Mesendoderm (in vitro differentiated cells): ENCODE data around the gene CPPED1.

ENCODE experiments used
- DNase-seq: peaks from one replicate; pipeline ENCODE4 v3.0.0; 2013
- H2AK5ac ChIP-seq: 2 replicates; pipeline ENCODE4 v1.6.1; 2013; ENCODE audit warnings: low read length, inconsistent platforms
- H2BK120ac ChIP-seq: 2 replicates; pipeline ENCODE4 v1.6.1; 2013; ENCODE audit warnings: low read depth, mild to moderate bottlenecking, low read length, moderate library complexity, mixed read lengths
- H2BK15ac ChIP-seq: replicated peaks from 2 replicates; pipeline ENCODE4 v1.6.1; 2013; ENCODE audit warnings: low read depth, mild to moderate bottlenecking, moderate library complexity
- H2BK5ac ChIP-seq: 2 replicates; pipeline ENCODE4 v1.6.1; 2013; ENCODE audit warnings: low read length, inconsistent platforms
- H3K18ac ChIP-seq: 2 replicates; pipeline ENCODE4 v1.6.1; 2013; ENCODE audit warnings: mild to moderate bottlenecking, low read length, mixed read lengths
- H3K23ac ChIP-seq: one replicate; pipeline ENCODE4 v1.6.1; 2013; ENCODE audit warnings: low read length
- H3K27ac ChIP-seq: 2 replicates; pipeline ENCODE4 v1.5.1; 2013; ENCODE audit warnings: low read depth, mild to moderate bottlenecking, inconsistent platforms, low read length, moderate library complexity
- H3K27me3 ChIP-seq: 2 replicates; pipeline ENCODE4 v1.6.1; 2013; ENCODE audit warnings: low read length, control low read depth, mild to moderate bottlenecking, inconsistent platforms; ENCODE audit not compliant: insufficient read depth, poor library complexity
- H3K36me3 ChIP-seq: 2 replicates; pipeline ENCODE4 v1.6.1; 2013; ENCODE audit warnings: low read length, inconsistent platforms; ENCODE audit not compliant: control insufficient read depth, insufficient read depth
- H3K4ac ChIP-seq: one replicate; pipeline ENCODE4 v1.6.1; 2013; ENCODE audit warnings: low read depth, mild to moderate bottlenecking, low read length, moderate library complexity
- H3K4me1 ChIP-seq: 2 replicates; pipeline ENCODE4 v1.6.1; 2013; ENCODE audit warnings: low read depth, low read length, inconsistent platforms; ENCODE audit not compliant: control insufficient read depth
- H3K4me2 ChIP-seq: 2 replicates; pipeline ENCODE4 v1.6.1; 2013; ENCODE audit warnings: low read length
- H3K4me3 ChIP-seq: 2 replicates; pipeline ENCODE4 v1.5.1; 2013; ENCODE audit warnings: mild to moderate bottlenecking, low read length
- H3K56ac ChIP-seq: one replicate; pipeline ENCODE4 v1.6.1; 2013; ENCODE audit warnings: low read length
- H3K79me1 ChIP-seq: 2 replicates; pipeline ENCODE4 v1.6.1; 2013; ENCODE audit warnings: low read length, inconsistent platforms
- H3K79me2 ChIP-seq: 2 replicates; pipeline ENCODE4 v1.6.1; 2013; ENCODE audit warnings: mild to moderate bottlenecking, low read length; ENCODE audit not compliant: control insufficient read depth, insufficient read depth
- H3K9ac ChIP-seq: 2 replicates; pipeline ENCODE4 v1.6.1; 2013; ENCODE audit warnings: low read length, inconsistent platforms
- H4K5ac ChIP-seq: one replicate; pipeline ENCODE4 v1.6.1; 2013; ENCODE audit warnings: low read length
- H4K8ac ChIP-seq: one replicate; pipeline ENCODE4 v1.6.1; 2013; ENCODE audit warnings: low read depth, mild to moderate bottlenecking, control low read depth, low read length, moderate library complexity
- WGBS: extraction: QIAGEN DNeasy Blood & Tissue Kit; methylation state at CpG from one replicate; pipeline ENCODE4 v1.1.7; 2013; ENCODE audit warnings: low lambda C conversion rate, missing lambda C conversion rate; ENCODE audit not compliant: insufficient coverage; ENCODE audit errors: extremely low coverage; 5-methylcytosine and 5-hydroxymethylcytosine counted together

CPPED1 gene

DNA sequence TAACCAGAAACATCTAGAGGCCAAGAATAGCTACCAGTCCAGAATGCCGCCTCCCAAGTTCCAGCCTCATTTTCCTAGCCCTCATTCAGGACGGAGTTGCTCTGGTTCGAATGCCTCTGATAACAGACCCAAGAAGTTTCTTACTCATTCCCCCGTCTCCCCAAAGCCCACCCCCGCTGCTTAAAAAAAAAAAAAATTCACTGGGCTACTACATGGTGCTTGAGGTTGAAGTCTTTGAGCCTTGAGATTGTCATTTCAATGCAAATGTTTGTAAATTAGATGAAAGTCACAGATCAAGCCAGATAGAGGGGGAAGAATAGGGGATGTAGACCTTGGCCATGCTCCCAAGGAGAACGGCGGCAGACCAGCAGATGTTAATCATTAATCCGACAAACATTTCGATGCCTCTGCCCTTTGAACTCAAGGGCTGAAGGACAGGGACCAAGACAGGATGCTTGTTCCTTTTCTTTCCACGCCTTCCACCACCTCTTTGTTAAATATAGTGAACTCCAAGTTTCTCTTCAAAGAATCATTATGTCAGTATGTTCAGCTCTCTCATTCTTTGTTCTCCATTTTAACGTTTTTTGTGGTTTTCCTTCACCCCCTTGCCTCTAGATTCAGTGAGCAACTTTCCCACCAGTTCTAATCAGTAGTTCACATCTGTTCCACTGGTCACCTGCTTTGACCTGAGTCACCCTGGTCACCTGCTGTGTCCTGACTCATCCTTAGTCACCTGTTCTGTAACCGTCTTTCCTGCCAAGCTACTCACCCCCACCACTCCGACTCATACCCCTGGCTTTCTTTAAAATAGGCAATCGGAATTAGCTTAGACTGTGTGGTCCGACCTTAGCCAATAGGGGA is 190.3 kb downstream of the CPPED1 start:
- Histone ChIP-seq H4K5ac (no peak overlapping the region), H3K4me1 (no peaks in the 10 kb centered on the region), H2AK5ac (no peak overlapping the region), H3K4ac (no peak overlapping the region), H3K79me2 (no peaks in the 10 kb centered on the region), H3K27me3 (no peaks in the 10 kb centered on the region), H3K4me3 (no peak overlapping the region), H3K79me1 (no peaks in the 10 kb centered on the region), H3K9ac (no peak overlapping the region), H3K4me2 (no peak overlapping the region), H3K36me3 (no peaks in the 10 kb centered on the region), H3K27ac (no peak overlapping the region), H3K56ac (no peak overlapping the region), H2BK5ac (no peak overlapping the region), H3K18ac (no peak overlapping the region), H2BK15ac (no peak overlapping the region), H3K23ac (no peak overlapping the region), H2BK120ac (no peak overlapping the region), H4K8ac (no peak overlapping the region)
- DNase-seq: peak; percentile 93
- no CpG with 5 or more reads among the region's 15 CpGs for WGBS

DNA sequence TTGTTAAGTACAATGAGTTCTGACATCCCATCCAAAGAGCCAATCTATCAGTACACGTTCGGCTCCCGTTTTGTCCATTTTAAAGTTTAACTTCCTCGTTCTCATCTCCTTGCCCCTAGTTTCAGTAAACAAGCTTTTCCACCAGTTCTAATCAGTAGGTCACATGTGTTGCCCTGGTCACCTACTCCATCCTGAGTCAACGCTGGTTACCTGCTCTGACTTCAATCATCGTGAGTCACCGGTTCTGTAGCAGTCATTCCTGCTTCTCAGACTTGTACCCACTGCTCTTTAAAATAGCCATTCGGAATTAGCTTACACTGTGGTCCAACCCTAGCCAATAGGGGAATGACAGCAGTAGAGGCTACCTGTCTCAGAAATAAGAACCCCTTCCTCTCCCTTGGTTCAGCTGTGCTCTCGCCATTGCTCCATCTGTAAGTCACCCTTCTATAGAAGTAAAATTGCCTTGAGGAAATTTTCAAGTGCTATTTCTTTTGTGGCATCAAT is 191.0 kb downstream of the CPPED1 start:
- Histone ChIP-seq H3K36me3 (no peaks in the 10 kb centered on the region), H2BK15ac (no peak overlapping the region), H2BK120ac (no peak overlapping the region), H3K4me1 (no peaks in the 10 kb centered on the region), H3K79me2 (no peaks in the 10 kb centered on the region), H2BK5ac (peak overlapping the region; percentile 19), H3K23ac (no peak overlapping the region), H3K79me1 (no peaks in the 10 kb centered on the region), H3K4me2 (no peak overlapping the region), H3K4ac (no peak overlapping the region), H3K27ac (no peak overlapping the region), H3K27me3 (no peaks in the 10 kb centered on the region), H4K5ac (no peak overlapping the region), H3K4me3 (no peak overlapping the region), H4K8ac (no peak overlapping the region), H3K56ac (no peak overlapping the region), H2AK5ac (no peak overlapping the region), H3K18ac (no peak overlapping the region), H3K9ac (no peak overlapping the region)
- no CpG with 5 or more reads among the region's 9 CpGs for WGBS
- peak; percentile 32 for DNase-seq

DNA sequence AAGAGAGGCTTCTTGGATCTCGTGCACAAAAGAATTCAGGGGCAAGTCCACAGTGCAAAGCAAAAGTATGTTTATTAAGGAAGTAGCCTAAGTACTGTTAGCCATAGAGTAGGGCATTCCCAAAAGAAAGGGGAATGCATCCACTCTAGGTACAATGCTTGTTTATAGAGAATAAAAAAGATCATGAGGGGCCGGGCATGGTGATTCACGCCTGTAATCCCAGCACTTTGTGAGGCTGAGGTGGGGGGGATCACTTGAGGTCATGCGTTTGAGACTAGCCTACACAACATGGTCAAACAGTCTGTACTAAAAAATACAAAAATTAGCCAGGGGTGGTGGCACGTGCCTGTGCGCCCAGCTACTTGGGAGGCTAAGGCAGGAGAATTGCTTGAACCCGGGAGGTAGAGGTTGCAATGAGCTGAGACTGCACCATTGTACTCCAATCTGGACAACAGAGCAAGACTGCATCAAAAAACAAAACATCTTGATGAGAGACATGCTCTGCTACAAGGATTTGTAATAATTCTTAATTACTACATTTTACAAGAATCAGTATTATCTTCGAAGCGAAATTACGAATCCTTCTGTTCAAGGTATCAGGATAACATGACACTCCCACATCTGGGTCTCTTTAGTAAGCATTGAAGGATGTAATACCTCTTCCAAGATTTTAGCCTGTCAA is 191.6 kb downstream of the CPPED1 start:
- Histone ChIP-seq H2BK15ac (no peak overlapping the region), H3K18ac (no peak overlapping the region), H4K5ac (no peak overlapping the region), H3K36me3 (no peaks in the 10 kb centered on the region), H3K23ac (no peak overlapping the region), H3K4me3 (no peak overlapping the region), H3K4me2 (no peak overlapping the region), H3K4me1 (no peaks in the 10 kb centered on the region), H4K8ac (no peak overlapping the region), H3K4ac (no peak overlapping the region), H2BK120ac (no peak overlapping the region), H2BK5ac (no peak overlapping the region), H3K56ac (no peak overlapping the region), H3K79me2 (no peaks in the 10 kb centered on the region), H2AK5ac (no peak overlapping the region), H3K27me3 (no peaks in the 10 kb centered on the region), H3K27ac (no peak overlapping the region), H3K9ac (no peak overlapping the region), H3K79me1 (no peaks in the 10 kb centered on the region)
- no peak for DNase-seq
- WGBS: no CpG with 5 or more reads among the region's 10 CpGs

DNA sequence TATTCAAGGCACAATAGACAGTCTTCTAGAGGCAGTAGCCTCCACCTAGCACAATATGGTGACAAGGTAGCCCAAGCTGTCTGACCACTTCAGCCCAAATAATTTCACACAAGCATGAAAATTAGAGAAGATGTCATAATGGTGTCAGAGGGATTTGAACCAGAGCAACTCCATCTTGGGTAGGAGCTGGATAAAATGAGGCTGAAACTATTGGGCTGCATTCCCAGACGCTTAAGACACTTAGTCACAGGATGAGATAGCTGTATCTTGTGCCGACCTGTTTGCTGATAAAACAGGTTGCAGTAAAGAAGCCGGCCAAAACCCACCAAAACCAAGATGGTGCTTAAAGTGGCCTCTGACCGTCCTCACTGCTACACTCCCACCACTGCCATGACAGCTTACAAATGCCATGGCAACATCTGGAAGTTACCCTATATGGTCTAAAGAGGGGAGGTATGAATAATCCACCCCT is 192.6 kb downstream of the CPPED1 start:
- no peak overlapping the region for H2AK5ac ChIP-seq
- H3K4me2 ChIP-seq: no peak overlapping the region
- no peak overlapping the region for H3K23ac ChIP-seq
- H3K79me2 ChIP-seq: no peaks in the 10 kb centered on the region
- no peaks in the 10 kb centered on the region for H3K36me3 ChIP-seq
- H2BK5ac ChIP-seq: no peak overlapping the region
- no peaks in the 10 kb centered on the region for H3K4me1 ChIP-seq
- no peak overlapping the region for H3K4me3 ChIP-seq
- peak; percentile 71 for DNase-seq
- H2BK15ac ChIP-seq: no peak overlapping the region
- H4K5ac ChIP-seq: no peak overlapping the region
- no peak overlapping the region for H3K27ac ChIP-seq
- H3K4ac ChIP-seq: no peak overlapping the region
- no peak overlapping the region for H3K18ac ChIP-seq
- no peaks in the 10 kb centered on the region for H3K79me1 ChIP-seq
- no peaks in the 10 kb centered on the region for H3K27me3 ChIP-seq
- no peak overlapping the region for H3K9ac ChIP-seq
- WGBS: no CpG with 5 or more reads among the region's 4 CpGs
- no peak overlapping the region for H3K56ac ChIP-seq
- no peak overlapping the region for H4K8ac ChIP-seq
- H2BK120ac ChIP-seq: no peak overlapping the region

DNA sequence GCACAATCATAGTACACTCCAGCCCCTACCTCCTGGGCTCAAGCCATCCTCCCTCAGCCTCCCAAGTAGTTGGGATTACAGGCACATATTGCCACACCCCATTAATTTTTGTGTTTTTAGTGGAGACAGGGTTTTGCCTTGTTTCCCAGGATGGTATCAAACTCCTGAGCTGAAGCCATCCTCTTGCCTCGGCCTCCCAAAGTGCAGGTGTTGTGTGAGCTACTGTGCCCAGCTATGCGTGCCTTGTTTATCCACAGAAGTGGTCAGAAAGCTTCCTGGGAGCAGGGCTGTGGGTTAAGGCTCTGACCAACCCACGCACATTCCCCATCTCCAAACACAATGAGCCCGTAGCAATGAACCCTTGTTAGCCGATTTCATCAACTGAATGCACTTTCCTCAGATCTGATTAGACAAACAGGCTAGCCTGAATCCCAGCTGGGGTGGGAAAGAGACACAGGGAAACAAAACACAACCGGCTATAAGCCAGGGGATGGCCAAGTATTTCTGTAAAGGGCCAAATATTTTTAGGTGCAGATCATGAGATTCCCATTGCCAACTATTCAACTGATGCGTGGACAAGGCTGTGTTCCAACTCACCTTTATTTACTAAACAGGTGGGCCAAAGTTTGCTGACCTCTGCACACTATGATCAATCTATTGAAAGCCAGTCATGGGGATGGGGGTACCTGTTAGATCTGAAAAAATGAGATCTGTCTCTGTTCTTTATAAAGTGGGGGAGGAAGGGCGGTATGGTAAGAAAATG is 193.6 kb downstream of the CPPED1 start:
- no peak overlapping the region for H3K4me2 ChIP-seq
- DNase-seq: no peak
- H3K4me1 ChIP-seq: no peaks in the 10 kb centered on the region
- H3K4ac ChIP-seq: no peak overlapping the region
- H4K5ac ChIP-seq: no peak overlapping the region
- no peak overlapping the region for H3K4me3 ChIP-seq
- no peaks in the 10 kb centered on the region for H3K27me3 ChIP-seq
- no peak overlapping the region for H2BK120ac ChIP-seq
- H3K9ac ChIP-seq: no peak overlapping the region
- no peak overlapping the region for H2BK15ac ChIP-seq
- H3K23ac ChIP-seq: no peak overlapping the region
- H3K27ac ChIP-seq: no peak overlapping the region
- no peaks in the 10 kb centered on the region for H3K36me3 ChIP-seq
- H2BK5ac ChIP-seq: no peak overlapping the region
- H3K79me2 ChIP-seq: no peaks in the 10 kb centered on the region
- WGBS: no CpG with 5 or more reads among the region's 8 CpGs
- H4K8ac ChIP-seq: no peak overlapping the region
- no peak overlapping the region for H2AK5ac ChIP-seq
- no peak overlapping the region for H3K18ac ChIP-seq
- no peak overlapping the region for H3K56ac ChIP-seq
- no peaks in the 10 kb centered on the region for H3K79me1 ChIP-seq
